Ishikawa (cell line): ENCODE measurements around the gene SUGT1.

Experiments
- CEBPB ChIP-seq: IDR thresholded peaks from 2 replicates; pipeline ENCODE4 v1.6.1; 2012
- CREB1 ChIP-seq: IDR thresholded peaks from 2 replicates; pipeline ENCODE4 v1.6.1; 2012; ENCODE audit warnings: low read depth
- EGR1 ChIP-seq: IDR thresholded peaks from 2 replicates; pipeline ENCODE4 v1.6.1; 2012
- EP300 ChIP-seq: IDR thresholded peaks from 2 replicates; pipeline ENCODE4 v1.6.1; 2012; ENCODE audit warnings: borderline replicate concordance
- FOXM1 ChIP-seq: IDR thresholded peaks from 2 replicates; pipeline ENCODE4 v1.6.1; 2012; ENCODE audit warnings: low read depth, borderline replicate concordance
- MAX ChIP-seq: IDR thresholded peaks from 2 replicates; pipeline ENCODE4 v1.6.1; 2012
- NFIC ChIP-seq: IDR thresholded peaks from 2 replicates; pipeline ENCODE4 v1.6.1; 2012
- RAD21 ChIP-seq: IDR thresholded peaks from 2 replicates; pipeline ENCODE4 v1.6.1; 2012; ENCODE audit warnings: low read depth
- REST ChIP-seq: IDR thresholded peaks from 2 replicates; pipeline ENCODE4 v1.6.1; 2012; ENCODE audit warnings: low read depth, mild to moderate bottlenecking
- TAF1 ChIP-seq: IDR thresholded peaks from 2 replicates; pipeline ENCODE4 v1.6.1; 2012; ENCODE audit warnings: low read depth, mild to moderate bottlenecking
- TCF12 ChIP-seq: IDR thresholded peaks from 2 replicates; pipeline ENCODE4 v1.6.1; 2012; ENCODE audit warnings: low read depth
- TEAD4 ChIP-seq: IDR thresholded peaks from 2 replicates; pipeline ENCODE4 v1.6.1; 2012
- USF1 ChIP-seq: IDR thresholded peaks from 2 replicates; pipeline ENCODE4 v1.6.1; 2012
- YY1 ChIP-seq: IDR thresholded peaks from 2 replicates; pipeline ENCODE4 v1.6.1; 2012; ENCODE audit warnings: low read depth
- ZBTB7A ChIP-seq: IDR thresholded peaks from 2 replicates; pipeline ENCODE4 v1.6.1; 2012; ENCODE audit warnings: low read depth

Gene SUGT1

GRCh38 chr13:52652196-52652979, at the start of gene SUGT1:
Gene SUGT1 (plus strand): TSS chr13:52652836. CDS start chr13:52652921, 85 bp downstream.
- TF ChIP-seq RAD21 = 0 out of 2 replicates have a peak, but pooled peaks have one; percentile 1
- TF ChIP-seq YY1 = peak; percentile 95
- TF ChIP-seq EGR1 = peak; percentile 48; the same call in 1 of the 2 replicates
- 0 out of 2 replicates have a peak, but pooled peaks have one; percentile 12 for TF ChIP-seq REST
- TF ChIP-seq TCF12 = peak; percentile 28; the same call in 1 of the 2 replicates
- TF ChIP-seq CEBPB = no peak
- 0 out of 2 replicates have a peak, but pooled peaks have one; percentile 4 for TF ChIP-seq TEAD4
- TF ChIP-seq USF1 = no peak
- TF ChIP-seq FOXM1 = no peak; the same call in 1 of the 2 replicates
- no peak; the same call in 1 of the 2 replicates for TF ChIP-seq NFIC
- TF ChIP-seq TAF1 = peak; percentile 81
- TF ChIP-seq ZBTB7A = no peak
- TF ChIP-seq MAX = peak; percentile 86
- TF ChIP-seq EP300 = peak; percentile 44; the same call in 1 of the 2 replicates
- TF ChIP-seq CREB1 = peak; percentile 14; the same call in 1 of the 2 replicates

GRCh38 chr13:52609013-52609606, 43.5 kb upstream of the SUGT1 start:
- peak; percentile 57 for TF ChIP-seq RAD21

- no peak for TF ChIP-seq FOXM1
- TF ChIP-seq CEBPB = peak; percentile 57
- no peak for TF ChIP-seq EP300
- no peak for TF ChIP-seq TAF1
- no peak for TF ChIP-seq CREB1
Measured at GRCh38 chr13:52615134-52615801, 37.4 kb upstream of the SUGT1 start.

GRCh38 chr13:52615812-52616211, 36.8 kb upstream of the SUGT1 start:
- TF ChIP-seq REST (no peak), USF1 (peak; percentile 65)

- TF ChIP-seq CREB1 (no peak), NFIC (0 out of 2 replicates have a peak, but pooled peaks have one; percentile 7), FOXM1 (no peak), TEAD4 (peak; percentile 25; the same call in 1 of the 2 replicates), MAX (peak; percentile 67), EP300 (no peak), RAD21 (no peak), ZBTB7A (0 out of 2 replicates have a peak, but pooled peaks have one; percentile 51), YY1 (peak; percentile 74), TCF12 (peak; percentile 65), USF1 (peak; percentile 51; the same call in 1 of the 2 replicates), TAF1 (peak; percentile 75)
Measured at GRCh38 chr13:52617070-52618060, 35.3 kb upstream of the SUGT1 start.
